ENCODE data around the gene SHC4. TPM values are rescaled to one million over a fixed set of nuclear protein-coding genes. Genes with fewer than 3 reads are reported as not detected.

SHC4 gene
- polyA plus RNA-seq, 1 donor (not counting 4 experiments of a cell fraction or from before 2014, with no cell fraction given): 0.94 TPM

- no peak for DNase-seq (ENCODE audit: low read depth, low spot score)
- no peak for FAIRE-seq
- Histone ChIP-seq H3K9me3 (ENCODE audit: control insufficient read depth, low read depth, low read length) (no peaks in the 10 kb centered on the region), H3K4me3 (ENCODE audit: control insufficient read depth in 2 of 3, extremely low read depth in 1 of 3, insufficient read depth in 2 of 3, low read depth in 1 of 3, low read length in 3 of 3) (no peak overlapping the region), H2AFZ (ENCODE audit: control insufficient read depth, low read length) (no peak overlapping the region), H3K27ac (ENCODE audit: control insufficient read depth, insufficient read depth, low read length) (no peak overlapping the region), H4K20me1 (ENCODE audit: control insufficient read depth, extremely low read depth, insufficient read depth, low read length) (no peaks in the 10 kb centered on the region), H3K79me2 (ENCODE audit: control insufficient read depth, insufficient read depth, low read length) (no peaks in the 10 kb centered on the region), H3K36me3 (ENCODE audit: control insufficient read depth in 2 of 2, extremely low read depth in 1 of 2, insufficient read depth in 2 of 2, low read length in 2 of 2) (no peaks in the 10 kb centered on the region), H3K4me1 (ENCODE audit: control insufficient read depth, extremely low read depth, insufficient read depth, low read length) (peaks cover 4% of the 10 kb centered on the region), H3K27me3 (ENCODE audit: control insufficient read depth, extremely low read depth, insufficient read depth, low read length) (no peaks in the 10 kb centered on the region), H3K4me2 (ENCODE audit: control insufficient read depth, extremely low read depth, insufficient read depth, low read depth, low read length) (no peak overlapping the region), H3K9me1 (ENCODE audit: control insufficient read depth, extremely low read depth, insufficient read depth, low read length) (no peaks in the 10 kb centered on the region), H3K9ac (ENCODE audit: control insufficient read depth, extremely low read depth, insufficient read depth, low read length) (no peak overlapping the region)
- TF ChIP-seq EZH2 (IDR thresholded peaks at IDR 0.05; ENCODE audit: low read length) (no peak), CTCF (optimal IDR thresholded peaks at IDR 0.05 in 1 of 3, IDR thresholded peaks at IDR 0.05 in 1 of 3, conservative IDR thresholded peaks at IDR 0.05 in 1 of 3; ENCODE audit: extremely low read depth in 1 of 3, insufficient read depth in 2 of 3, low read length in 3 of 3) (no peak)
- dilution Hi-C loops (cut with MboI; ENCODE audit: extremely low pct_ligation_motif_present, low sequenced_read_pairs): no loop called here
Observed at GRCh38 chr15:48859426-48859825, 104.3 kb downstream of the SHC4 start.

GRCh38 chr15:48858401-48858800 is 105.3 kb downstream of the SHC4 start:
- Histone ChIP-seq H3K79me2 (ENCODE audit: control insufficient read depth, insufficient read depth, low read length) (no peaks in the 10 kb centered on the region), H3K27me3 (ENCODE audit: control insufficient read depth, extremely low read depth, insufficient read depth, low read length) (no peaks in the 10 kb centered on the region), H3K27ac (ENCODE audit: control insufficient read depth, insufficient read depth, low read length) (no peak overlapping the region), H3K9ac (ENCODE audit: control insufficient read depth, extremely low read depth, insufficient read depth, low read length) (no peak overlapping the region), H3K9me3 (ENCODE audit: control insufficient read depth, low read depth, low read length) (no peaks in the 10 kb centered on the region), H2AFZ (ENCODE audit: control insufficient read depth, low read length) (no peak overlapping the region), H3K4me2 (ENCODE audit: control insufficient read depth, extremely low read depth, insufficient read depth, low read depth, low read length) (no peak overlapping the region), H3K4me1 (ENCODE audit: control insufficient read depth, extremely low read depth, insufficient read depth, low read length) (peaks cover 4% of the 10 kb centered on the region), H3K9me1 (ENCODE audit: control insufficient read depth, extremely low read depth, insufficient read depth, low read length) (no peaks in the 10 kb centered on the region), H3K4me3 (ENCODE audit: control insufficient read depth in 2 of 3, extremely low read depth in 1 of 3, insufficient read depth in 2 of 3, low read depth in 1 of 3, low read length in 3 of 3) (no peak overlapping the region), H3K36me3 (ENCODE audit: control insufficient read depth in 2 of 2, extremely low read depth in 1 of 2, insufficient read depth in 2 of 2, low read length in 2 of 2) (no peaks in the 10 kb centered on the region), H4K20me1 (ENCODE audit: control insufficient read depth, extremely low read depth, insufficient read depth, low read length) (no peaks in the 10 kb centered on the region)
- dilution Hi-C loops (cut with MboI; ENCODE audit: extremely low pct_ligation_motif_present, low sequenced_read_pairs): no loop called here
- TF ChIP-seq CTCF (optimal IDR thresholded peaks at IDR 0.05 in 1 of 3, IDR thresholded peaks at IDR 0.05 in 1 of 3, conservative IDR thresholded peaks at IDR 0.05 in 1 of 3; ENCODE audit: extremely low read depth in 1 of 3, insufficient read depth in 2 of 3, low read length in 3 of 3) (no peak), EZH2 (IDR thresholded peaks at IDR 0.05; ENCODE audit: low read length) (no peak)
- no peak for DNase-seq (ENCODE audit: low read depth, low spot score)
- FAIRE-seq: no peak
